GM12892 (cell line): ENCODE data around the gene SF3B2.
"Not testable (repeated sequence)": the region's sequence is repeated elsewhere in the genome, so short reads cannot be mapped to it uniquely, and the experiment has no call there.

Experiments used
- DNase-seq: peaks from one replicate; pipeline ENCODE4 v3.0.0; 2011; ENCODE audit not compliant: insufficient read length
- FAIRE-seq: peaks from 2 replicates; lab custom pipeline; 2011; peaks lifted over from hg19 to GRCh38; lab: Jason Lieb, UNC
- POLR2A ChIP-seq: IDR thresholded peaks from 2 replicates; pipeline ENCODE4 v1.6.1; 2011; ENCODE audit warnings: low read depth, low read length, control low read depth
- POLR2AphosphoS5 ChIP-seq: IDR thresholded peaks from 2 replicates; pipeline ENCODE4 v1.6.1; 2011; ENCODE audit warnings: low read depth, low read length, control low read depth
- TAF1 ChIP-seq: IDR thresholded peaks from 2 replicates; pipeline ENCODE4 v1.6.1; 2011; ENCODE audit warnings: low read depth, mild to moderate bottlenecking, control low read depth, low read length, borderline replicate concordance

Gene SF3B2

DNA sequence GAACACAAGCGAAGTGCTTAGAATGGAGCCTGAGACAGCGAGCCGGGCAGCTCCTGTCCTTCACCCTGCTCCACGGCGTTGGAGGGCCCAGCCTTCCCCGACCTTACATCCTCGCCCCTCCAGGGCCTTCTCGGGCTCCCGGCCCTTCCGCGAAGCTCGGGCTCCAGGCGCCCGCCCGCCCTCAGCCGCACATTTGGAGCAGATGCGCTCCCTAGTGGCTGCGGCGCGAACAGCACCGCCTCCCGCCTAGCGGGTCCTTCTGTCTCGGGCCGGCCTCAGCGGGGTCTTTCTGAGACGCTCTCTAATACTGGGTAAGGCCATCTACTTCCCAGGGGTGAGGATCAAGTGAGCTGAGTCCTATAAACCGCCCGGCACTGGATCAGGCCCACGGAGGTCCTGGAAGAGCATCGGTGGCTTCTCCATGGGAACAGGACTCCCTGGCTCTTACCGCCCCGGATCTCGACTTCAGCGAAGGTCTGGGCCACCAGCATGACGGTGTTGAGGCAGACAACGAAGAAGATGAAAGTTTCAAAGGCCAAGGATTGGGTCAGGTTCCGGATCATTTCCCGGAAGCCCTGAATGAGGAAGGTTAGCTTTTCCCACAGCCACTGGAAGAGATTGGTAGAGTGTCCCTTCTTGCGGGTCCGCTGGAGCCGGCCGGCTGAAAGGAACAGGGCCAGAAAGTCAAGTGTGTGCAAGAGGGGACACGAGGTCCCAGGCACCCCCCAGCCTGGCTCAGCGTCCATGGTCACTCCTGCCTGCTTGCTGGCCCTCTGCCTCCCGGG is 29.6 kb upstream of the SF3B2 start:
- peak; percentile 87 for FAIRE-seq

DNA sequence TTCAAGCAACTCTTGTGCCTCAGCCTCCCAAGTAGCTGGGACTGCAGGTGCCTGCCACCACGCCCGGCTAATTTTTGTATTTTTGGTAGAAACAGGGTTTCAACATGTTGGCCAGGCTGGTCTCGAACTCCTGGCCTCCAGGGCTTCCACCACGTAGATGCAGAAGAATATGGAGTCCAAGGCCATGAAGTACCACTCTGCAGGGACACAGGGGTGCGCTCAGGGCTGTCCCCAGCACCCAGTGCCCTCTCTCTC is 29.1 kb upstream of the SF3B2 start:
- not testable (repeated sequence) for FAIRE-seq

More for the DNA sequence above, 29.6 kb upstream of the SF3B2 start:
- peak; percentile 93 for DNase-seq
- TF ChIP-seq POLR2A, result no peak
- TF ChIP-seq TAF1, result no peak
- no peak for TF ChIP-seq POLR2AphosphoS5

DNA sequence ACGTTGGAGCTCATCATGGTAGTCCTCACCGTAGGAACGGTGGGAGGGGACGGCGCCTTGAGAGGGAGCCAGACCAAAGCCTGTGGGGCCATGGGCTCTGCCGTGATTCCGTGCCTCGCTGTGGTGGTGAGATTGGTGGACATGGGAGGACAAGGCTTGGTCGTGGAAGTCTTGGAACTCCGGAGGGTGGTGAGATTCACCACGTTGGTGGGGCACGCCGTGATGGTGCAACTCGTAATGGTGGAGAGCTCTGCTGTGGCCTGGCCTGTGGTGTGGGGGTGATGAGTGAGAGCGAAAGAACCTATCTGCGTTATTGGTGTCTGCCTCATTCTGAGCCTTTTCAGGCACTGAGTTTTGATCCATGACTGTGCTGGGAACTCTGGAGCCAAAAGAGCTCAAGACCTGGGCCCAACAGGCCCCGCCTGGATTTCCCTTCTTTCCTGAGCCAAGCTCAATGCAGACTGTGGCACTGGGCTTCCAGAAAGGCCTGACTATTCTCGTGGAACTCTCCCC is 26.1 kb upstream of the SF3B2 start, which contains the start of gene CATSPER1:
CATSPER1 (minus strand) TSS at position 463 of the 513 bp plus-strand sequence; CDS start at position 363, 100 bp downstream.
- TF ChIP-seq POLR2A, result no peak
- TF ChIP-seq TAF1, result no peak
- no peak for TF ChIP-seq POLR2AphosphoS5
- peak; percentile 66 for FAIRE-seq
- DNase-seq, result no peak

More for the DNA sequence above, 29.1 kb upstream of the SF3B2 start:
- DNase-seq, result not testable (repeated sequence)

DNA sequence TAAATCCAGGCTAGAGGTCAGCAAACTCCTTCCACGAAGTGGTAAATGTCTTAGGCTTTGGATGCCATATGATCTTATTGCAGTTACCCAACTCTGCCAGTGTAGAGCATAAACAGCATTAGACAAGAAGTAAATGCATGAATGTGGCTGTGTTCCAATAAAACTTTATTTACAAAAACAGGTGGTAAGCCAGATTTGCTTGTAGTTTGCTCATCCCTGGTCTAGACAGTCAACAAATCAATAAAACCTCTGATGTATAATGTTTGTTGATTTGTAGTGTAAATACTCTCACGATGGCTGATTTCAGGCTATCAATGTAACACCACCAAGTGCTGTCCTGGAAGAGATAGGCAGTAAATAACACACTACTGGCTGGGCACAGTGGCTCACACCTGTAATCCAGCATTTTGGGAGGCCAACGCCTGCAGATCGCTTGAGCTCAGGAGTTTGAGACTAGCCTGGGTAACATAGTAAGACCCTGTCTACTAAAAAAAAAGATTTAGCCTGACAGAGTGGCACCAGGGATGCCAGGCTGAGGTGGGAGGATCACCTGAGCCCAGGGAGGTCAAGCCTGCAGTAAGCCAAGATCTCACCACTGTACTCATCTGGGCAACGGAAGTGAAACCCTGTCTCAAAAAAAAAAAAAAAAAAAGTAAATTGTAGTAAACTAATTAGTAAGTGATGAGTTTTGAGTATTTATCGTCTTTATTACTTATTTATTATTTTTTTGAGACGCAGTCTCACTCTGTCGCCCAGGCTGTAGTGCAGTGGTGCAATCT is 19.0 kb upstream of the SF3B2 start:
- no peak for TF ChIP-seq POLR2AphosphoS5
- TF ChIP-seq TAF1, result no peak
- TF ChIP-seq POLR2A, result no peak
- DNase-seq (no peak), FAIRE-seq (peak; percentile 91)

DNA sequence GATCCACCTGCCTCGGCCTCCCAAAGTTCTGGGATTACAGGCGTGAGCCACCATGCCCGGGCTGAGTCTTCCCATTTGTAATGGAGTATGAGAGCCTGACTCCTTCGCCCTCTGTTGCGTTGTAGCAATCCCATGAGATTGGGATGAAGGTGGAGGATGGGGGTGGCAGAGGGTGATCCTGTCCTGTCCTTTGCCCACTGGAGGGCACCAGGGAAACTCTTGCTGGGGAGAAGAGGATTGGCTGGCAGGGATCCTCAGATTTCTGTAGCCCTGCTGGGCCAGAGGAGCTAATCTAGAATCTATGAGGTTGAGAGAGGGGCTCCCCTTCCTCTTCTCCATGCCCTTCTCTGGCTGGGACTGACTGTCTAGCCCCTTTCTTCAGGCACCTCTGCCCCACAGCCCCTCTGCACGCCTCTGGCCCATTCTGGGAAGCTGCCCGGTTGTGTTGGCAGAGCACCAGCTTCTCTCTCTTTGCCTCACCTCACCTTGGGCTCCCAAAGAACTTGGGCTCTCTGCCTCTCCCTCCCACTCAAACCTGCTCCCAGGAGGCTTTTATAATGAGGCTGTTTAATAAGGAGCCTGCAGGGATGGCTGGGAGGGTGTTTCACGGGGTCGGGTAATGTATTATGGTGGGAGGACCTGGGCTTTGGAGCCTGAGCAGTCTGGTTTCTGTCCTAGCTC is 16.4 kb upstream of the SF3B2 start:
- DNase-seq, result no peak
- no peak for TF ChIP-seq TAF1
- no peak for TF ChIP-seq POLR2AphosphoS5
- TF ChIP-seq POLR2A, result no peak
- FAIRE-seq, result no peak

DNA sequence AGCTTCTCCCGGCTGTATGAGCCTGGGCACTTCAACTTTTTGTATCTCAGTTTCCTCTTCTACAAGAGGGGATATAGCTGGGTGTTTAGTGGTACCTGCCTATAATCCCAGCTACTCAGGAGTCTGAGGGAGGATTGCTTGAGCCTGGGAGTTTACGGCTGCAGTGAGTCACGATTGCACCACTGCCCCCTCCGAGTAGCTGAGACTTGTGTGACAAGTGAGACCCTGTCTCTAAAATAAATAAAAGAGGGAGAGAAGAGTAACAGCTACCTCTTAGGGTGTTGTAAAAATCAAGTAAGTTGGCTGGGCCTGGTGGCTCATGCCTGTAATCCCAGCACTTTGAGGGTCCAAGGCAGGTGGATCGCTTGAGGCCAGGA is 15.8 kb upstream of the SF3B2 start:
- DNase-seq (no peak), FAIRE-seq (no peak)
- TF ChIP-seq POLR2AphosphoS5 (no peak), TAF1 (no peak), POLR2A (no peak)

DNA sequence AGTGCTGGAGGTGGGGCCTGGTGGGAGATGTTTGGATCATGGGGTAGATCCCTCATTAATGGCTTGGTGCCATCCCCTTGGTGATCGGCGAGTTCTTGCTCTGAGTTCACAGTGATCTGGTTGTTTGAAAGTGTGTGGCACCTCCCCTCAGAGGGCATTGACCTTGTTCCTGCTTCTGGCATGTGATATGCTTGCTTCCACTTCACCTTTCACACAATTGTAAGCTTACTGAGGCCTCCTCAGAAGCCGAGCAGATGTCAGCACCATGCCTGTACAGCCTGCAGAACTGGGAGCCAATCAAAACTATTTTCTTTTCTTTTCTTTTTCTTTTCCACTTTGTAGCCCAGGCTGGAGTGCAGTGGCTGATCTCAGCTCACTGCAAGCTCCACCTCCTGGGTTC is 14.8 kb upstream of the SF3B2 start:
- TF ChIP-seq TAF1, result no peak
- no peak for TF ChIP-seq POLR2AphosphoS5
- no peak for TF ChIP-seq POLR2A
- FAIRE-seq, result no peak

DNA sequence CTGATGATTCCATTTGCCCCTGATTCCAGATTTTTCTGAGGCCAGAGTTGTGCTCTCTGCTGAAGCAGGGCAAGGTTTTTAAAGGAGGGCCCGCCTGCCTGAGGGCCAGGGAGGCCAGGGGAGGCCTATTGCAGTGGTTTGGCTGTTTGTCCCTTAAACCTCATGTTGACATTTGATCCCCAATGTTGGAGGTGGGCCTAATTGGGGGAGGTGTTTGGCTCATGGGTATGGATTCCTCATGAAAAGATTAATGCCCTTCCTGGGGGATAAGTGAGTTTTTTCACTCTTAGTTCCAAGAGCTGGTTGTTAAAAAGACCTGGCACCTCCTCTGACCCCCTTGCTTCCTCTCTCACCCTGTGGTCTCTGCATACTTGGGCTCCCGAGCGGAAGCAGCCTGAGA is 12.4 kb upstream of the SF3B2 start:
- no peak for DNase-seq
- no peak for FAIRE-seq
- TF ChIP-seq POLR2AphosphoS5, result no peak
- TF ChIP-seq POLR2A, result no peak
- TF ChIP-seq TAF1, result no peak

More for the DNA sequence above, 14.8 kb upstream of the SF3B2 start:
- no peak for DNase-seq

DNA sequence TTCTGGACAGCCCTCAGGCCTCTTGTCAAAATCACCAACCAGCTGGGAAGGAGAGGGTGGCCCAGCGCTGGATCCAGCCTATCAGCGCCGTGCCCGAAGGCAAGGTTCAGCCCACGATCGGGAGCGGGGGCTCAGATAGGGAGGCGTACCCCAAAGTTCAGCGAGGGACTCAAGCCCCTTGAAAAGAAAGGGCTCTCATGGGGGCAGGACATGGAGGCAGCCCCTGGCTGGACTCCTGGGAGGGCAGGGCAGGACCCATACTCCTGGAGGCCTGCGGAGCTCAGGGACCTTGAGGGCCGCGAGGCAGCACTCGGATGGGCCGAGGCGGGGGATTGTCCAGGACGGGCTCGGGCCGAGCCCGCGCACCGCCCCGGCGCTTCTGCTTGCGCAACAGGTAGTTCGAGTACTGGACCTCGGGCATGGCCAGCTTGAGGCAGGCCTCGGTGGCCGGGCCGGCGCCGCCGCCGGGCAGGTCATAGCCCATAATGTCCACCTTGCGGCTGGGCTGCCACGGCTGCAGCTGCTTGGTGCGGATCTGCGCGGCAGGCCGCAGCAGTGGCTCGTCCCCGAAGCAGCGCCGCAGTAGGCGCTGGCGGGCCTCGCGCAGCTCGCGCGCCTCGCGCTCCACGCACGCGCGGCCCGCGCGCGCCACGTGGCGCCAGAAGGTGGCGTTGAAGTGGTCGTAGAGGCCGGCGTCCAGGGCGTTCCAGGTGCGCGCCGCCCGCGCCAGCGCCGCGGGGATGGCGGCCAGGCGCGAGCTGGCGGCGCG is 9.8 kb upstream of the SF3B2 start:
- DNase-seq, result no peak
- FAIRE-seq, result no peak
- TF ChIP-seq POLR2AphosphoS5 (no peak), TAF1 (no peak), POLR2A (no peak)

DNA sequence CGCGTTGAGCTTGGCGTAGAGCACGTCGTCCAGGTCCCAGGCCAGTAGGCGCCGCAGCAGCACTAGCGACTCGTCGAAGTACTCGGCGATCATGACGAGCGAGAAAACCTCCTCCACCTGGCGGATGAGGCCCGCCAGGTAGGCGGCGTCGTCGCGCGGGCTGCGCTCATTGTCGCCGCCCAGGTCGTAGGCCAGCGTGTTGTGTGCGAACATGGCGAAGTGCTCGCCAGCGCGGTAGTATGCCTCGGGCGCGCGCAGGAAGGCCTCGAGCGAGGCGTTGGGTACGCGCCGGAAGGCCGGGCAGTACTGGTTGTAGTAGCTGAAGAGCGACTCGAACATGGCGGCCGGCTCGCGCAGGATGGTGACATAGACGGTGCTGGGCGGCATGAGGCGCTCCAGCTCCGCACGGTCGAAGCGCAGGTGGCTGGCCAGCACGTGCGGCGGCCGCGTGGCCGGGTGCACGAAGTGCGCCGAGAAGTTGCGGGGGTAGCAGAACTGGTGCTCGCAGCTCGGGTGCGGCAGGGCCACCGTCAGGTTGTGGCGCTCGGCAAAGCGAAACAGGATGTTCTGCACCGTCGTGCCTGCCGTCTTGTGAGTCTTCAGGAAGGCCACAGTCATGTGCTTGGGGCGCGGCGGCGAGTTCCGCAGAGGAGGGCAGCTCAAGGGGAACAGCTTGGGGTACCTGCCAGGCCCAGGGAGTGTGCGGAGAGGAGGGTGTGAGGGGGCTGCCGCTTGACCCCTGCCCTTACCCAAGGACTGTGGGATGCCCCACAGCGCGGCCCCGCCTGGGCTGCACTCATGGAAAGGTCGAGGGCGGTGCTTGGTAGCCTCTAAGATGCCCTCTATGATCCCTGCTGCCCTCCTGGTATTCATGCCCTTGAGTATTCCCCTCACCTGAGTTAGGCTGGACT is 8.9 kb upstream of the SF3B2 start:
- no peak for FAIRE-seq
- no peak for DNase-seq
- no peak for TF ChIP-seq POLR2A
- no peak for TF ChIP-seq POLR2AphosphoS5
- no peak for TF ChIP-seq TAF1

DNA sequence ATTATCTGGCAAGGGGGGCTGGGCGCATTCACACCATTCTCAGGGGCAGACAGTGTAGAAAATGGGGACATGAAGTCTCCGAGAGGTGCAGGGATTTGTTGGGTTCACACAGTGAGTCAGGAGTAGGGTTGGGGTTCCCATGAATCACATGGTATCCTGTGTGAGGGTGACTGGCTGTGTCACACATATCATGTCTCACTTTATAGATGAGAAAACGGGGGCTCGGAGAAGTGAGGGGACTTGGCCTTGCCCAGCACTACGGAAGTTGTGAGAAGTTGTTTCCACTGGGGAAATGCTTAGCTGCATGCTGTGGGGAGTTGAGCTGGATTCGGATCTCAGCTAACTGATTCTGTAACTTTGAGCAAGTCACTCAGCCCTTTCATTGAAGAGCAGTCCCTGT is 7.4 kb upstream of the SF3B2 start:
- no peak for TF ChIP-seq TAF1
- TF ChIP-seq POLR2A, result no peak
- TF ChIP-seq POLR2AphosphoS5, result no peak
- DNase-seq (no peak), FAIRE-seq (no peak)
